Caco-2 (cell line): Measurements from ENCODE around the gene MED29. TPM values are rescaled to one million over a fixed set of nuclear protein-coding genes. Genes with fewer than 3 reads are reported as not detected.

Source experiments
- BruUV-seq: library from RNA; stranded (reverse); fragments of 400-500 nt; replicated peaks from 2 replicates; lab custom pipeline; 2021; lab: Mats Ljungman, UMichigan
- CTCF ChIA-PET: fragments of 300-600 bp; sonication (Branson Sonifier 250); formaldehyde crosslinking; loops from one replicate; lab custom pipeline; 2022; ENCODE audit warnings: antibody characterized with exemption; lab: Charles Lee
- POLR2A ChIA-PET: fragments of 300-600 bp; sonication (Branson Sonifier 250); formaldehyde crosslinking; loops from one replicate; lab custom pipeline; 2022; ENCODE audit warnings: antibody characterized with exemption; lab: Charles Lee
- DNase-seq, 2 experiments: peaks; one replicate each; pipeline versions ENCODE4 v3.0.0 to v3.0.0-alpha.2; 2020 to 2022
- H3K27me3 ChIP-seq: replicated peaks from 2 replicates; pipeline ENCODE4 v1.6.0; 2011; ENCODE audit warnings: low read length; ENCODE audit not compliant: control insufficient read depth, insufficient read depth
- H3K36me3 ChIP-seq: 2 replicates; pipeline ENCODE4 v1.5.1; 2011; ENCODE audit warnings: low read length; ENCODE audit not compliant: control insufficient read depth, insufficient read depth
- H3K4me1 ChIP-seq: fragments of 250-450 bp; sonication (Bioruptor Pico); 2 replicates; pipeline ENCODE4 v1.5.1; 2020; ENCODE audit warnings: mild to moderate bottlenecking
- H3K4me3 ChIP-seq: 2 replicates; pipeline ENCODE4 v1.5.1; 2011; ENCODE audit warnings: low read depth, mild to moderate bottlenecking, control low read depth, low read length
- H3K9me3 ChIP-seq: fragments of 250-450 bp; sonication (Bioruptor Pico); 2 replicates; pipeline ENCODE4 v1.5.1; 2020; ENCODE audit warnings: mild to moderate bottlenecking, moderate library complexity
- H3K27ac Mint-ChIP-seq: one replicate; pipeline ENCODE4 v1.8.0; 2022; ENCODE audit warnings: mixed read lengths; ENCODE audit not compliant: unreplicated experiment
- H3K27me3 Mint-ChIP-seq: one replicate; pipeline ENCODE4 v1.8.0; 2022; ENCODE audit warnings: mixed read lengths; ENCODE audit not compliant: insufficient read depth, unreplicated experiment
- H3K36me3 Mint-ChIP-seq: one replicate; pipeline ENCODE4 v1.8.0; 2022; ENCODE audit warnings: mild to moderate bottlenecking, mixed read lengths; ENCODE audit not compliant: insufficient read depth, unreplicated experiment
- H3K4me1 Mint-ChIP-seq: one replicate; pipeline ENCODE4 v1.8.0; 2022; ENCODE audit warnings: low read depth, mixed read lengths; ENCODE audit not compliant: unreplicated experiment
- H3K4me3 Mint-ChIP-seq: one replicate; pipeline ENCODE4 v1.8.0; 2022; ENCODE audit warnings: mild to moderate bottlenecking, moderate library complexity, mixed read lengths; ENCODE audit not compliant: unreplicated experiment
- H3K9me3 Mint-ChIP-seq: one replicate; pipeline ENCODE4 v1.8.0; 2022; ENCODE audit warnings: mixed read lengths; ENCODE audit not compliant: unreplicated experiment
- intact Hi-C: fragments of 100-400 bp; cut with micrococcal nuclease; formaldehyde crosslinking; loops from one replicate; pipeline ENCODE4 v1.10.0; 2022; ENCODE audit not compliant: unreplicated experiment
- total RNA-seq: library from RNA; stranded (reverse); gene quantifications from 2 replicates; pipeline ENCODE4 v1.2.3, GENCODE V29; 2022
- TF ChIP-seq, protein P1 (sequence below), 2 experiments: fragments of 200-600 bp in 1 of 2; IDR thresholded peaks; 1 replicate in 1 of 2; 2 replicates in 1 of 2; pipeline versions ENCODE4 v1.5.1 to v1.8.0; 2011 to 2022; ENCODE audit warnings: antibody characterized with exemption in 1 of 2, control low read depth in 1 of 2, inconsistent platforms in 1 of 2, low read depth in 1 of 2, low read length in 1 of 2, mild to moderate bottlenecking in 1 of 2, moderate library complexity in 1 of 2; ENCODE audit not compliant: insufficient read depth in 1 of 2, severe bottlenecking in 1 of 2, unreplicated experiment in 1 of 2

MED29 gene
- total RNA-seq, 1 experiment from 2014 or later = 50.8 TPM

DNA sequence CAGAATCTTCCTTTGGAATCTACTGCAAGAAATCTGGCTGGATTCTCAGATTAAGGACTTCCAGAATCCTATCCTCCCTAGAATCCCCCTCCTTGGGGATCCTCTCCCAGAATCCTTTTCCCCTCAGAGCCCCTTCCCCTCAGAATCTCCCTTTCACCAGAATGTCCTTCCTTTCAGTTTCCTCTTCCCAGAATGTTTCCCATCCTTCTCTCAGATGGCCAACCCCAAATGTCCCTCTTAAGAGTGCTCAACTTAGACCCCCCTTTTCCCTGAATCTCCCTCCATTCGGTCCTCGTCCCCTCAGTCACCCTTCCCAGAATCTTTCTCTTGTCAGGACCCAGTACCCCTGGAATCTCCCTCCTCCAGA lies 45.2 kb downstream of the MED29 start:
- Histone ChIP-seq H3K9me3 (no peaks in the 10 kb centered on the region), H3K36me3 (peaks cover 7% of the 10 kb centered on the region), H3K4me1 (peaks cover 18% of the 10 kb centered on the region), H3K27me3 (no peaks in the 10 kb centered on the region), H3K4me3 (peak overlapping the region; percentile 63)
- ChIA-PET POLR2A (interaction anchor here (0.6 to 1.7 kb wide), 37 partner anchors 8 to 1341 kb away, joined by 3 to 54 read pairs (median 5); partner anchors contain the start of genes DLL3, EID2, EIF3K and FBL), CTCF (interaction anchor here (0.6 to 2.0 kb wide), 13 partner anchors 22 to 245 kb away, joined by 3 to 22 read pairs (median 5); partner anchors contain the start of genes EID2B, PAF1, PLEKHG2 and SAMD4B)
- Mint-ChIP-seq H3K27ac (peak overlapping the region; percentile 93), H3K36me3 (peaks cover 53% of the 10 kb centered on the region), H3K9me3 (no peaks in the 10 kb centered on the region), H3K27me3 (no peaks in the 10 kb centered on the region), H3K4me1 (peaks cover 23% of the 10 kb centered on the region), H3K4me3 (peak overlapping the region; percentile 87)
- TSS peak; percentile 98 for BruUV-seq
- no peak for DNase-seq
- intact Hi-C loops = loop anchor here (1.0 kb wide), 2 partner anchors 9 to 24 kb away; partner anchors contain the start of genes PLEKHG2 and SUPT5H
- TF ChIP-seq, protein P1, sequence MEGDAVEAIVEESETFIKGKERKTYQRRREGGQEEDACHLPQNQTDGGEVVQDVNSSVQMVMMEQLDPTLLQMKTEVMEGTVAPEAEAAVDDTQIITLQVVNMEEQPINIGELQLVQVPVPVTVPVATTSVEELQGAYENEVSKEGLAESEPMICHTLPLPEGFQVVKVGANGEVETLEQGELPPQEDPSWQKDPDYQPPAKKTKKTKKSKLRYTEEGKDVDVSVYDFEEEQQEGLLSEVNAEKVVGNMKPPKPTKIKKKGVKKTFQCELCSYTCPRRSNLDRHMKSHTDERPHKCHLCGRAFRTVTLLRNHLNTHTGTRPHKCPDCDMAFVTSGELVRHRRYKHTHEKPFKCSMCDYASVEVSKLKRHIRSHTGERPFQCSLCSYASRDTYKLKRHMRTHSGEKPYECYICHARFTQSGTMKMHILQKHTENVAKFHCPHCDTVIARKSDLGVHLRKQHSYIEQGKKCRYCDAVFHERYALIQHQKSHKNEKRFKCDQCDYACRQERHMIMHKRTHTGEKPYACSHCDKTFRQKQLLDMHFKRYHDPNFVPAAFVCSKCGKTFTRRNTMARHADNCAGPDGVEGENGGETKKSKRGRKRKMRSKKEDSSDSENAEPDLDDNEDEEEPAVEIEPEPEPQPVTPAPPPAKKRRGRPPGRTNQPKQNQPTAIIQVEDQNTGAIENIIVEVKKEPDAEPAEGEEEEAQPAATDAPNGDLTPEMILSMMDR (IDR thresholded peaks at IDR 0.05; ENCODE audit: insufficient read depth in 1 of 2, low read depth in 1 of 2, low read length in 1 of 2, severe bottlenecking in 1 of 2, unreplicated experiment in 1 of 2) = no peak

DNA sequence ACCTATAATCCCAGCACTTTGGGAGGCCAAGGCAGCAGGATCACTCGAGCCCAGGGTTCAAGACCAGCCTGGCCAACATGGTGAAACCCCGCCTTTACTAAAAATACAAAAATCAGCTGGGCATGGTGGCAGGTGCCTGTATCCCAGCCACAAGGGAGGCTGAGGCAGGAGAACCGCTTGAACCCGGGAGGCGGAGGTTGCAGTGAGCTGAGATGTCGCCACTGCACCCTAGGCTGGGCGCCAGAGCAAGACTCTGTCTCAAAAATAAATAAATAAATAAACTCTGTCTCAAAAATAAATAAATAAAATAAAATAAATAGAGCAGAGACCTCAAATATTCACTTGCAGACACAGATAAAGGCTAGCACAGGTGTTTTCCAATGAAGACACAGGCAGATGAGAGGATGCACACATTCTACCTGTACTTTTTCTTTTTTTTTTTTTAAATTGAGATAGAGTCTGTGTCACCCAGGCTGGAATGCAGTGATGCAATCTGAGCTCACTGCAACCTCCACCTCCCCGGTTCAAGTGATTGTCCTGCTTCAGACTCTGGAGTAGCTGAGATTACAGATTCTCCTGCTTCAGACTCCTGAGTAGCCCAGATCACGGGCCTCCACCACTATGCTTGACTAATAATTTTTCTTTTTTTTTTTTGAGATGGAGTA lies 47.2 kb downstream of the MED29 start:
- TF ChIP-seq, protein P1 (IDR thresholded peaks at IDR 0.05; ENCODE audit: insufficient read depth in 1 of 2, low read depth in 1 of 2, low read length in 1 of 2, severe bottlenecking in 1 of 2, unreplicated experiment in 1 of 2) = no peak
- Mint-ChIP-seq H3K27ac (peak overlapping the region; percentile 60), H3K9me3 (no peaks in the 10 kb centered on the region), H3K4me3 (peak overlapping the region; percentile 42), H3K27me3 (no peaks in the 10 kb centered on the region), H3K36me3 (peaks cover 33% of the 10 kb centered on the region), H3K4me1 (peaks cover 23% of the 10 kb centered on the region)
- POLR2A ChIA-PET = interaction anchor here (0.6 to 1.1 kb wide), 5 partner anchors 9 to 60 kb away, joined by 3 to 5 read pairs (median 3); partner anchors contain the start of genes MED29 and PAF1
- DNase-seq = peak; percentile 67 to 71
- no peak overlapping the region for H3K4me3 ChIP-seq
- H3K4me1 ChIP-seq = peaks cover 18% of the 10 kb centered on the region
- H3K9me3 ChIP-seq = no peaks in the 10 kb centered on the region
- peaks cover 1% of the 10 kb centered on the region for H3K36me3 ChIP-seq
- CTCF ChIA-PET = interaction anchor here (0.7 to 1.2 kb wide), 6 partner anchors 24 to 102 kb away, joined by 3 to 4 read pairs (median 4); partner anchors contain the start of genes DLL3 and EID2
- no TSS peak for BruUV-seq
- no peaks in the 10 kb centered on the region for H3K27me3 ChIP-seq
- intact Hi-C loops = no loop called here

DNA sequence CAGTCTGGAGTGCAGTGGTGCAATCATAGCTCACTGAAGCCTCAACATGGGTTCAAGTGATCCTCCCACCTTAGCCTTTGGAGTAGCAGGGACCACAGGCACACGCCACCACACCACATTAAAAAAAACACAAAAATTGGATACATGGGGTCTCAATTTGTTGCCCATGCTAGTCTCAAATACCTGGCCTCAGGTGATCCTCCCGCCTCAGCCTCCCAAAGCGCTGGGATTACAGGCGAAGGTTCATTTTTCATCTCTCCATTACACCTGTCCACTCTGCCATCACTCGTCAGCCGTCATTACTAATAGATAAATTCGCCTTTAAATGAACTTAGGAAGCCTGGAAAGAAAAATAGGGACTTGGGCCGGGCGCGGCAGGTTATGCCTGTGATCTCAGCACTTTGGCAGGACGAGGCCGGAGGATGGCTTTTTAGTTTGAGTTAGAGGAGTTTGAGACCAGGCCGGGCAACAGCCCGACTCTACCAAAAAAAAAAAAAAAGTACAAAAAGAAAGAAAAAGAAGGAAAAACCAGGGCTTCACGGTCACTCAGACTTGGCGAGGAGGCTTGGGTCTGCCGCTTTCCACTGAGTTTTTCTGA lies 53.5 kb downstream of the MED29 start:
- peaks cover 8% of the 10 kb centered on the region for H3K4me1 ChIP-seq
- POLR2A ChIA-PET = interaction anchor here (0.9 to 2.3 kb wide), 3 partner anchors 9 to 54 kb away, joined by 3 to 53 read pairs (median 4); partner anchors contain the start of genes MED29, PAF1 and RPS16
- Mint-ChIP-seq H3K4me1 (peaks cover 13% of the 10 kb centered on the region), H3K27ac (peak overlapping the region; percentile 98), H3K9me3 (no peaks in the 10 kb centered on the region), H3K36me3 (peaks cover 42% of the 10 kb centered on the region), H3K4me3 (peak overlapping the region; percentile 95), H3K27me3 (no peaks in the 10 kb centered on the region)
- TF ChIP-seq, protein P1 (IDR thresholded peaks at IDR 0.05; ENCODE audit: insufficient read depth in 1 of 2, low read depth in 1 of 2, low read length in 1 of 2, severe bottlenecking in 1 of 2, unreplicated experiment in 1 of 2) = no peak
- H3K4me3 ChIP-seq = peak overlapping the region; percentile 92
- CTCF ChIA-PET = interaction anchor here (0.5 to 2.0 kb wide), 3 partner anchors 31 to 1993 kb away, joined by 3 to 8 read pairs (median 7); no protein-coding TSS in a partner anchor
- BruUV-seq = TSS peak; percentile 94
- H3K36me3 ChIP-seq = peaks cover 3% of the 10 kb centered on the region
- DNase-seq = no peak
- intact Hi-C loops = loop anchor here (1.0 to 2.0 kb wide), 3 partner anchors 8 to 58 kb away; partner anchors contain the start of gene TIMM50
- no peaks in the 10 kb centered on the region for H3K27me3 ChIP-seq
- H3K9me3 ChIP-seq = no peaks in the 10 kb centered on the region
